ENCODE data around the gene EFR3B. TPM values are rescaled to one million over a fixed set of nuclear protein-coding genes. Genes with fewer than 3 reads are reported as not detected.

The EFR3B gene
- total and polyA plus RNA-seq, 2 of the 4 experiments (the other 2 are of a cell fraction): 0.38 to 0.90 TPM

GRCh38 chr2:25145803-25146202 is 103.9 kb downstream of the EFR3B start:
- H2BK5ac ChIP-seq (ENCODE audit: low read depth, low read length, poor library complexity, severe bottlenecking): no peak overlapping the region
- ChIA-PET CTCF (no interaction called here), POLR2A (ENCODE audit: unreplicated experiment) (no interaction called here)
- no peaks in the 10 kb centered on the region for H3K79me1 ChIP-seq (ENCODE audit: low read depth in 1 of 2, low read length in 2 of 2)
- H2AFZ ChIP-seq (replicated peaks; ENCODE audit: low read length, poor library complexity): no peak overlapping the region
- dilution Hi-C loops (cut with HindIII; ENCODE audit: low sequenced_read_pairs, unreplicated experiment) (no loop called here), in situ Hi-C loops (cut with MboI; ENCODE audit: low sequenced_read_pairs) (loop anchor here (25.0 kb wide), 1 partner anchor 734 kb away; no protein-coding TSS in a partner anchor), intact Hi-C loops (cut with micrococcal nuclease) (no loop called here)
- H4K8ac ChIP-seq (ENCODE audit: low read depth in 2 of 2, low read length in 2 of 2): no peak overlapping the region
- no TSS peak for BruUV-seq (replicated peaks)
- H3K4me3 ChIP-seq (ENCODE audit: insufficient read depth, low read depth, low read length): no peak overlapping the region
- no peaks in the 10 kb centered on the region for H3K4me1 ChIP-seq (ENCODE audit: control insufficient read depth, insufficient read depth, low read length)
- H4K91ac ChIP-seq (ENCODE audit: insufficient read depth, low read depth, low read length): no peak overlapping the region
- ATAC-seq (ENCODE audit: low read depth): no peak
- no peak for DNase-seq
- no peaks in the 10 kb centered on the region for H3K36me3 ChIP-seq (ENCODE audit: control insufficient read depth, insufficient read depth, low read length)
- TF ChIP-seq ELK1 (IDR thresholded peaks at IDR 0.05; ENCODE audit: borderline replicate concordance, low read depth, low read length) (no peak), CHD1 (IDR thresholded peaks at IDR 0.05; ENCODE audit: low read depth, low read length) (no peak), CTCF (conservative IDR thresholded peaks at IDR 0.05; ENCODE audit: low read depth, low read length) (no peak), RFX5 (IDR thresholded peaks at IDR 0.05; ENCODE audit: low read depth, low read length) (no peak), NFE2L2 (IDR thresholded peaks at IDR 0.05; ENCODE audit: low read depth, low read length) (no peak), POLR2A (IDR thresholded peaks at IDR 0.05; ENCODE audit: low read depth, low read length) (no peak), SMC3 (IDR thresholded peaks at IDR 0.05; ENCODE audit: low read depth, low read length) (no peak)
- H2BK120ac ChIP-seq (ENCODE audit: low read depth, low read length): no peak overlapping the region
- H3K4me2 ChIP-seq (ENCODE audit: low read depth, low read length): no peak overlapping the region
- H3K4ac ChIP-seq (ENCODE audit: low read depth, low read length): no peak overlapping the region
- H3K23ac ChIP-seq (ENCODE audit: low read depth, low read length): no peak overlapping the region
- H3K9me1 ChIP-seq (ENCODE audit: insufficient read depth, low read length): no peaks in the 10 kb centered on the region
- H2BK15ac ChIP-seq (ENCODE audit: low read depth, low read length): no peak overlapping the region
- H3K14ac ChIP-seq (replicated peaks; ENCODE audit: low read depth, low read length): no peak overlapping the region
- H4K5ac ChIP-seq (ENCODE audit: low read depth, low read length): no peak overlapping the region
- H2BK20ac ChIP-seq (ENCODE audit: low read depth, low read length): no peak overlapping the region
- no peak overlapping the region for H3K9ac ChIP-seq (ENCODE audit: low read depth, low read length)
- H3K9me3 ChIP-seq (ENCODE audit: control insufficient read depth, insufficient read depth, low read length): no peaks in the 10 kb centered on the region
- H3K18ac ChIP-seq (ENCODE audit: low read depth, low read length): no peak overlapping the region
- 84% methylated on average over 3 of the region's 6 CpGs; no CpG with 5 or more reads in 1 of the 2 experiments for WGBS, 2 experiments (ENCODE audit: extremely low coverage in 2 of 2, insufficient read length in 1 of 2)
- no peak overlapping the region for H2AK9ac ChIP-seq (replicated peaks; ENCODE audit: low read depth, low read length, poor library complexity)
- no peak overlapping the region for H3K27ac ChIP-seq (ENCODE audit: insufficient read depth, low read length)
- H3K27me3 ChIP-seq (ENCODE audit: control insufficient read depth, insufficient read depth, low read length): no peaks in the 10 kb centered on the region
- no peak overlapping the region for H3K56ac ChIP-seq (ENCODE audit: extremely low read depth, insufficient read depth, low read length)
- no peaks in the 10 kb centered on the region for H4K20me1 ChIP-seq (ENCODE audit: insufficient read depth, low read length)
- H2AK5ac ChIP-seq (ENCODE audit: low read depth, low read length): no peak overlapping the region

Measured in IMR-90 (cell line).